ENCODE results near the gene KLB. TPM values are rescaled to one million over a fixed set of nuclear protein-coding genes. Genes with fewer than 3 reads are reported as not detected.
A peak's percentile ranks its signal among the peaks of the same experiment; 100 is the strongest.

Gene KLB
- total and polyA plus RNA-seq, 2 of the 4 experiments (the other 2 are of a cell fraction) = not detected

GRCh38 chr4:39446842-39447573, 40.3 kb downstream of the KLB start:
- H3K27me3 ChIP-seq (ENCODE audit: control insufficient read depth, insufficient read depth, low read length) = no peaks in the 10 kb centered on the region; the same call in 1 of the 2 replicates
- dilution Hi-C loops (cut with HindIII; ENCODE audit: low sequenced_read_pairs, unreplicated experiment) = no loop called here
- peak overlapping the region; percentile 17; the same call in 1 of the 2 replicates for H3K4me3 ChIP-seq (ENCODE audit: insufficient read depth, low read depth, low read length)
- peak overlapping the region in 1 of 2 experiments; percentile 42; a peak in 1 of 4 replicates for H4K8ac ChIP-seq (ENCODE audit: low read depth in 2 of 2, low read length in 2 of 2)
- POLR2A ChIA-PET (ENCODE audit: unreplicated experiment) = no interaction called here
- no peak overlapping the region; the same call in 1 of the 2 replicates for H2AK5ac ChIP-seq (ENCODE audit: low read depth, low read length)
- peak; percentile 28 for DNase-seq
- CTCF ChIA-PET = no interaction called here
- H3K14ac ChIP-seq (replicated peaks; ENCODE audit: low read depth, low read length) = no peak overlapping the region
- H4K91ac ChIP-seq (ENCODE audit: insufficient read depth, low read depth, low read length) = no peak overlapping the region
- peaks cover under 1 to 6% of the 10 kb centered on the region in 2 experiments; a peak in 1 of 4 replicates for H3K79me1 ChIP-seq (ENCODE audit: low read depth in 1 of 2, low read length in 2 of 2)
- H3K9ac ChIP-seq (ENCODE audit: low read depth, low read length) = no peak overlapping the region
- peak overlapping the region; percentile 52 for H2AK9ac ChIP-seq (replicated peaks; ENCODE audit: low read depth, low read length, poor library complexity)
- no peak overlapping the region for H3K56ac ChIP-seq (ENCODE audit: extremely low read depth, insufficient read depth, low read length)
- H3K27ac ChIP-seq (ENCODE audit: insufficient read depth, low read length) = no peak overlapping the region
- H3K23ac ChIP-seq (ENCODE audit: low read depth, low read length) = no peak overlapping the region
- H4K5ac ChIP-seq (ENCODE audit: low read depth, low read length) = no peak overlapping the region
- no peak overlapping the region for H2BK5ac ChIP-seq (ENCODE audit: low read depth, low read length, poor library complexity, severe bottlenecking)
- WGBS, 2 experiments (ENCODE audit: extremely low coverage in 2 of 2, insufficient read length in 1 of 2) = 25% methylated on average over 39 of the region's 61 CpGs; no CpG with 5 or more reads in 1 of the 2 experiments
- H2AFZ ChIP-seq (replicated peaks; ENCODE audit: low read length, poor library complexity) = peak overlapping the region; percentile 82
- H3K4ac ChIP-seq (ENCODE audit: low read depth, low read length) = no peak overlapping the region
- H2BK20ac ChIP-seq (ENCODE audit: low read depth, low read length) = no peak overlapping the region
- peaks cover 12% of the 10 kb centered on the region; the same call in 1 of the 2 replicates for H4K20me1 ChIP-seq (ENCODE audit: insufficient read depth, low read length)
- H2BK15ac ChIP-seq (ENCODE audit: low read depth, low read length) = no peak overlapping the region
- peaks cover 14% of the 10 kb centered on the region for H3K36me3 ChIP-seq (ENCODE audit: control insufficient read depth, insufficient read depth, low read length)
- intact Hi-C loops (cut with micrococcal nuclease) = loop anchor here (10.0 kb wide), 1 partner anchor 692 kb away; no protein-coding TSS in a partner anchor
- no peaks in the 10 kb centered on the region for H3K9me1 ChIP-seq (ENCODE audit: insufficient read depth, low read length)
- in situ Hi-C loops (cut with MboI; ENCODE audit: low sequenced_read_pairs) = no loop called here
- BruUV-seq (replicated peaks) = no TSS peak
- TF ChIP-seq CTCF (conservative IDR thresholded peaks at IDR 0.05; ENCODE audit: low read depth, low read length) (0 out of 2 replicates have a peak, but pooled peaks have one; percentile 10), MAFK (IDR thresholded peaks at IDR 0.05; ENCODE audit: low read depth, low read length) (no peak)
- peaks cover 4% of the 10 kb centered on the region; the same call in 1 of the 2 replicates for H3K4me1 ChIP-seq (ENCODE audit: control insufficient read depth, insufficient read depth, low read length)
- no peak overlapping the region for H3K18ac ChIP-seq (ENCODE audit: low read depth, low read length)
- peak overlapping the region; percentile 77 for H3K4me2 ChIP-seq (ENCODE audit: low read depth, low read length)
- ATAC-seq (ENCODE audit: low read depth) = peak; percentile 50
- H2BK120ac ChIP-seq (ENCODE audit: low read depth, low read length) = no peak overlapping the region
- no peaks in the 10 kb centered on the region for H3K9me3 ChIP-seq (ENCODE audit: control insufficient read depth, insufficient read depth, low read length)
